Neural crest cell (in vitro differentiated cells): ENCODE results near the gene RIT2. TPM values are rescaled to one million over a fixed set of nuclear protein-coding genes. Genes with fewer than 3 reads are reported as not detected.

Source experiments
- DNase-seq: peaks from one replicate; pipeline ENCODE4 v3.0.0; 2021; ENCODE audit warnings: low read depth, mixed read lengths, low spot score
- H3K27ac Mint-ChIP-seq: one replicate; pipeline ENCODE4 v1.8.0; 2021; ENCODE audit warnings: mild to moderate bottlenecking, mixed read lengths; ENCODE audit not compliant: unreplicated experiment
- H3K27me3 Mint-ChIP-seq: 2 replicates; pipeline ENCODE4 v1.8.0; 2021; ENCODE audit warnings: low read depth, mild to moderate bottlenecking, mixed read lengths
- H3K36me3 Mint-ChIP-seq: 2 replicates; pipeline ENCODE4 v1.8.0; 2021; ENCODE audit warnings: low read depth, mild to moderate bottlenecking, mixed read lengths
- H3K4me1 Mint-ChIP-seq: 2 replicates; pipeline ENCODE4 v1.8.0; 2021; ENCODE audit warnings: mixed read lengths
- H3K4me3 Mint-ChIP-seq: one replicate; pipeline ENCODE4 v1.8.0; 2021; ENCODE audit warnings: mild to moderate bottlenecking, mixed read lengths
- H3K9me3 Mint-ChIP-seq: 2 replicates; pipeline ENCODE4 v1.8.0; 2021; ENCODE audit warnings: mixed read lengths
- CTCF ChIP-seq: fragments of 200-600 bp; sonication (generic); conservative IDR thresholded peaks from 2 replicates; pipeline ENCODE4 v1.5.0; 2021; ENCODE audit warnings: antibody characterized with exemption, mild to moderate bottlenecking
- total RNA-seq: library from RNA; stranded (reverse); gene quantifications from 2 replicates; pipeline ENCODE4 v1.2.1, GENCODE V29; 2021

Gene RIT2
- total RNA-seq, 1 donor from 2014 or later = not detected

DNA sequence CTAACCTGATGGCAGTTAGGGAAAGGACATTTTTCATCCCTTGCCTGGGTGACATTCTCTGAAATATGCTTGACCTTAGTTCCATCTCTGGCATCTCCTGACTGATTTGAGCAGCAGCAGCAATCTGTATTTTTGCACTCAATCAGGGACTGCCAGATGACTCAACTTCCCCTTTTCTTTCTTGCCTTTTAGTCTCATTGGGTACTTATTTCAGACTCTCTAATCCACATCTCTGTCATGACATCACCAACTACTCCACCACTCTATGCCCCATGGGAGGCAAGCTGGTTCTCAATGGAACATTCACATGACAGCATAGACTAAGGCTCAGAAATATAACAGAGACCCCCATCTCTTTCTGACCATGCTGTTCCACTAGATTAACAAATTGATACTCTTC is 254.2 kb downstream of the RIT2 start:
- Mint-ChIP-seq H3K4me3 (no peak overlapping the region), H3K27me3 (no peaks in the 10 kb centered on the region), H3K27ac (no peak overlapping the region), H3K9me3 (peaks cover 2% of the 10 kb centered on the region), H3K4me1 (peaks cover 1% of the 10 kb centered on the region), H3K36me3 (no peaks in the 10 kb centered on the region)
- DNase-seq = no peak
- TF ChIP-seq CTCF = no peak

DNA sequence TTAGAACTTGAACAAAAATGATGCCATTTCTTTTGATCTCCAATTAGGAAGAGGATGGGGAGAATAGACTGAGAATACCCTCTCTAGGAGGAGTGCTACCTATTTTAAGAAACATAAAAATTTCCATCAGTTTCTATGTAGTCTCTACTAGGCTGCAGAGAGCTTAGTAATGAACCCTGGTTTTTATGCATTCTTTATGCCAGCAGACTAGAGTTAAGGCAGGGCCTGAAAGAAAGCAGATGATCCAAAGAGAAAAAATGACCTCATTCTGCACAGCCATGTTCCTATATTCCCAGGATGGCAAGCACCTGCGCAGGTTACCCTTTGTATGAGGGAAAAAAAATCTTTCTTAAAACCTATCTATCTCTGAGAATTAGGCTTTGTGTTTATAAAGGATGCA is 254.9 kb downstream of the RIT2 start:
- Mint-ChIP-seq H3K27me3 (no peaks in the 10 kb centered on the region), H3K27ac (no peak overlapping the region), H3K4me1 (peaks cover 5% of the 10 kb centered on the region), H3K9me3 (peaks cover 2% of the 10 kb centered on the region), H3K4me3 (no peak overlapping the region), H3K36me3 (no peaks in the 10 kb centered on the region)
- no peak for TF ChIP-seq CTCF
- DNase-seq = no peak

- H3K27me3 Mint-ChIP-seq = no peaks in the 10 kb centered on the region
- peaks cover 2% of the 10 kb centered on the region for H3K9me3 Mint-ChIP-seq
- H3K4me1 Mint-ChIP-seq = peaks cover 5% of the 10 kb centered on the region
- no peak for TF ChIP-seq CTCF
- DNase-seq = no peak
- H3K36me3 Mint-ChIP-seq = no peaks in the 10 kb centered on the region
- no peak overlapping the region for H3K4me3 Mint-ChIP-seq
- H3K27ac Mint-ChIP-seq = peak overlapping the region; percentile 43
Observed at GRCh38 chr18:42860011-42860410, 255.5 kb downstream of the RIT2 start.

DNA sequence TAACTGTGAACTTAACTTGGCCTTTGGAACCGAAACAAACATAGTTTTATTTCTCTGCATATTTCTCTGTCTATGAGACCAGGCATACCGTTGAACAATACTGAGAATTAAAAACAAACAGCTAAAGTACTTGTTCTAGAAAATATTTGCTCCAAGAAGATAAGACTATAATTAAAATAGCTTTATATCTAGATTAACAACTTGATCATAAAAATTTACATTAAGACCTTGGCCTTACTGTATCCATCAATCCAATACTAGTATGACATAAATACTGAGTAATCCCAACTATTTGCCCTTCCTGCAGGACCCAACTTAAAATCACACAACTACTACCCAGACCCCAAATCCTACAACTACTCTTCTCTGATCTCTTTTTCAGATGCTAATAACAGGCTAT is 260.9 kb downstream of the RIT2 start:
- no peak overlapping the region for H3K27ac Mint-ChIP-seq

DNA sequence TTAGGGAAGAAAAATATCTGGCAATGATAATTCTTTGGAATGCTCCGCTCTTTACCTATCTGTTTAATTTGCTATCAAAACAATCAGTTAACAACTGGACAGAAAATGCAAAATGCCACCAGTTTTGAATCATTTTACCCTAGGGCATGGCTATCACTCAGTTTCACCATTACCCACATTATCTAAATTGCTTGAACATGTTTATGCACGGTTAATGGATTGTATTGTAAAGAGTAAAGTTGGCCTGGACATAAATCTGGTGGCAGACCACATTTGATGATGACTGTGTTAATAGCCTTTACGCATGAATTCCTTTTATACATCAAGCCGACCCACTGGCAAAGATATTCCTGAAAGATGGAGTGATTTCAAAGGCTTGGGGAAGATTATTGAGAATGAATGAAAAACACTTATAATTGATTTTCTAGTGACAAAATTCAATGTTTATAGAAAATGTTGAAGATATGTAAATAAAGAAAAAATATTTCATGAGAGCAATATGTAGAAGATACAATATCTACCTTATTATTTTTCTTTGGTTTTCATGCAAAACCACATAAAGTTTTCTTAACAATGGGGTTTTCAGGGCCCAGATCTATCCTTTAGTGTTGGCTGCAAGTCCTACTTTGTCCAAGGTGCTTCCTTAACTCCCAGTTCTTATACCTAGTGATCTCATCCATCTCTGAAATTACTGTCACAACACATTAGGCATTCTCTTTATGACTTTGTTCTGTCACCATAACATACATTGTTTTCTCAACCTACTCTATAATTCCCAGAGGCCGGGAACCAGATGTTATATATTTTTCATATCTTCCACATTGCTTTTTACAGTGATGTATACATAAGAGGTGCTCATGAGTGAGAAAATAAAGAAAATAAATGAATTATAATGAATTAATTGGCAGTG is 265.1 kb downstream of the RIT2 start:
- no peak for TF ChIP-seq CTCF
- Mint-ChIP-seq H3K36me3 (no peaks in the 10 kb centered on the region), H3K27me3 (no peaks in the 10 kb centered on the region), H3K27ac (no peak overlapping the region), H3K4me3 (no peak overlapping the region), H3K4me1 (no peaks in the 10 kb centered on the region), H3K9me3 (peaks cover 2% of the 10 kb centered on the region)
- DNase-seq = no peak

More for the DNA sequence above, 260.9 kb downstream of the RIT2 start:
- no peak for TF ChIP-seq CTCF
- no peaks in the 10 kb centered on the region for H3K36me3 Mint-ChIP-seq
- H3K27me3 Mint-ChIP-seq = no peaks in the 10 kb centered on the region
- H3K4me1 Mint-ChIP-seq = peaks cover 5% of the 10 kb centered on the region
- DNase-seq = no peak
- peaks cover 2% of the 10 kb centered on the region for H3K9me3 Mint-ChIP-seq
- no peak overlapping the region for H3K4me3 Mint-ChIP-seq
